GM12878 (cell line): ENCODE measurements around the gene ITGA5. TPM values are rescaled to one million over a fixed set of nuclear protein-coding genes. Genes with fewer than 3 reads are reported as not detected.

ENCODE experiments used
- ATAC-seq: fragments of 200-7000 bp; cut with Tn5 transposase; 3 replicates; pipeline ENCODE4 v1.9.1; 2020; ENCODE audit warnings: mild to moderate bottlenecking, moderate library complexity
- BruUV-seq: library from RNA; stranded (reverse); fragments of 400-500 nt; replicated peaks from 2 replicates; lab custom pipeline; 2021; lab: Mats Ljungman, UMichigan
- CTCF ChIA-PET: fragments of 300-600 bp; sonication (Branson Sonifier 250); formaldehyde crosslinking; extraction: SDS; loops from one replicate; lab custom pipeline; 2021; ENCODE audit warnings: inconsistent platforms; lab: Yijun Ruan, JAX
- POLR2A ChIA-PET: fragments of 350-600 bp; formaldehyde crosslinking; extraction: SDS; loops from one replicate; lab custom pipeline; 2021; ENCODE audit warnings: inconsistent platforms; lab: Charles Lee
- RAD21 ChIA-PET: fragments of 300-600 bp; sonication (Branson Sonifier 250); formaldehyde crosslinking; loops from one replicate; lab custom pipeline; 2023; ENCODE audit warnings: antibody characterized with exemption; ENCODE audit not compliant: unreplicated experiment; lab: Charles Lee
- SMC1A ChIA-PET: fragments of 300-600 bp; sonication (Branson Sonifier 250); formaldehyde crosslinking; loops from one replicate; lab custom pipeline; 2023; ENCODE audit not compliant: unreplicated experiment, uncharacterized antibody; lab: Charles Lee
- DNase-seq: peaks from one replicate; pipeline ENCODE4 v3.0.0-alpha.2; 2011; ENCODE audit warnings: low read depth, low spot score
- FAIRE-seq: peaks from 3 replicates; lab custom pipeline; 2011; peaks lifted over from hg19 to GRCh38; lab: Jason Lieb, UNC
- H2AFZ ChIP-seq: 2 replicates; pipeline ENCODE4 v1.6.0; 2011; ENCODE audit warnings: low read depth, low read length, control low read depth; ENCODE audit not compliant: control insufficient read depth
- H3K27ac ChIP-seq: 2 replicates; pipeline ENCODE4 v1.5.1; 2011; ENCODE audit warnings: control low read depth; ENCODE audit not compliant: control insufficient read depth, insufficient read depth
- H3K27me3 ChIP-seq, 2 experiments: replicated peaks in 1 of 2; 2 replicates each; pipeline versions ENCODE4 v1.6.0 to v1.6.1; 2011; ENCODE audit warnings: low read length in 1 of 2; ENCODE audit not compliant: control insufficient read depth in 2 of 2, insufficient read depth in 2 of 2
- H3K36me3 ChIP-seq, 2 experiments: 2 replicates each; pipeline ENCODE4 v1.5.1; 2011; ENCODE audit warnings: low read length in 1 of 2; ENCODE audit not compliant: control insufficient read depth in 2 of 2, insufficient read depth in 2 of 2
- H3K4me1 ChIP-seq: 2 replicates; pipeline ENCODE4 v1.6.1; 2011; ENCODE audit warnings: mild to moderate bottlenecking, low read length, moderate library complexity, mixed read lengths; ENCODE audit not compliant: control insufficient read depth, insufficient read depth
- H3K4me2 ChIP-seq: 2 replicates; pipeline ENCODE4 v1.6.0; 2011; ENCODE audit warnings: control low read depth; ENCODE audit not compliant: control insufficient read depth, insufficient read depth
- H3K4me3 ChIP-seq: fragments of 200-600 bp; sonication (generic); 2 replicates; pipeline ENCODE4 v1.5.1; 2016
- H3K79me2 ChIP-seq: 2 replicates; pipeline ENCODE4 v1.6.0; 2011; ENCODE audit warnings: low read length; ENCODE audit not compliant: control insufficient read depth, insufficient read depth
- H3K9ac ChIP-seq: 2 replicates; pipeline ENCODE4 v1.8.0; 2011; ENCODE audit warnings: low read length, control low read depth, mixed read lengths; ENCODE audit not compliant: control insufficient read depth, insufficient read depth
- H3K9me3 ChIP-seq: replicated peaks from 3 replicates; pipeline ENCODE4 v1.5.1; 2011; ENCODE audit warnings: mild to moderate bottlenecking, low read length; ENCODE audit not compliant: control insufficient read depth, insufficient read depth
- H4K20me1 ChIP-seq: 2 replicates; pipeline ENCODE4 v1.6.0; 2011; ENCODE audit not compliant: control insufficient read depth, insufficient read depth
- ASH2L ChIP-seq: fragments of 300-600, 200-600 bp; sonication (generic); IDR thresholded peaks from 2 replicates; pipeline ENCODE4 v1.6.1; 2017; ENCODE audit warnings: low read depth, mild to moderate bottlenecking, borderline replicate concordance
- CHD4 ChIP-seq: fragments of 200-600 bp; sonication (generic); IDR thresholded peaks from 2 replicates; pipeline ENCODE4 v1.6.1; 2016; ENCODE audit warnings: mild to moderate bottlenecking
- FOXM1 ChIP-seq: IDR thresholded peaks from 2 replicates; pipeline ENCODE4 v1.6.1; 2012; ENCODE audit warnings: low read depth, mild to moderate bottlenecking, inconsistent platforms, low read length, moderate library complexity
- IKZF2 ChIP-seq, 2 experiments: fragments of 450-650 bp; IDR thresholded peaks; 2 replicates each; pipeline ENCODE4 v1.6.1; 2017; ENCODE audit warnings: mild to moderate bottlenecking in 2 of 2, moderate library complexity in 2 of 2
- NBN ChIP-seq: fragments of 450-650 bp; IDR thresholded peaks from 2 replicates; pipeline ENCODE4 v1.6.1; 2016
- NFYA ChIP-seq: IDR thresholded peaks from 2 replicates; pipeline ENCODE4 v1.6.1; 2011; ENCODE audit warnings: low read depth, mild to moderate bottlenecking, low read length, improper control_type of control experiment, borderline replicate concordance
- RAD51 ChIP-seq: fragments of 450-650 bp; IDR thresholded peaks from 2 replicates; pipeline ENCODE4 v1.6.1; 2016; ENCODE audit warnings: moderate library complexity, mild to moderate bottlenecking, inconsistent platforms
- SMAD1 ChIP-seq: fragments of 450-650 bp; IDR thresholded peaks from 2 replicates; pipeline ENCODE4 v1.6.1; 2018; ENCODE audit warnings: mild to moderate bottlenecking, low read depth; ENCODE audit not compliant: partially characterized antibody
- YBX1 ChIP-seq: fragments of 450-650 bp; IDR thresholded peaks from 2 replicates; pipeline ENCODE4 v1.6.1; 2016; ENCODE audit warnings: antibody characterized with exemption
- ZBED1 ChIP-seq: IDR thresholded peaks from 2 replicates; pipeline ENCODE4 v1.6.1; 2016; ENCODE audit warnings: borderline replicate concordance
- ZBTB11 ChIP-seq: fragments of 450-650 bp; formaldehyde crosslinking; IDR thresholded peaks from 2 replicates; pipeline ENCODE4 v1.5.0; 2022; ENCODE audit warnings: mild to moderate bottlenecking, missing genetic modification characterization
- ZNF592 ChIP-seq: fragments of 450-650 bp; IDR thresholded peaks from 2 replicates; pipeline ENCODE4 v1.6.1; 2017; ENCODE audit warnings: mild to moderate bottlenecking, moderate library complexity
- WGBS: methylation state at CpG from one replicate; pipeline ENCODE4 v1.1.6; 2016; ENCODE audit warnings: low lambda C conversion rate; ENCODE audit not compliant: insufficient replicate concordance, insufficient coverage; ENCODE audit errors: missing lambda C conversion rate; 5-methylcytosine and 5-hydroxymethylcytosine counted together
- in situ Hi-C: fragments of 300-500 bp; cut with MboI; formaldehyde crosslinking; loops from 9 replicates; pipeline ENCODE4 v1.14.3; 2018; ENCODE audit warnings: mixed read lengths
- intact Hi-C: fragments of 100-400 bp; cut with micrococcal nuclease; formaldehyde crosslinking; loops from one replicate; pipeline ENCODE4 v1.14.2; 2022; ENCODE audit not compliant: unreplicated experiment
- polyA plus RNA-seq, 11 experiments: library from polyadenylated mRNA; depleted of rRNA in 4 of 11; unstranded in 6 of 11; stranded (reverse) in 5 of 11; fragments of >200 nt; fragmentation: Nextera tagmentation in 4 of 11; fragmentation: Illumina TruSeq in 1 of 11; extraction: Ambion mirVana in 4 of 11; extraction: Trizol in 1 of 11; gene quantifications; 1 replicate in 1 of 11; 2 replicates in 10 of 11; pipeline versions ENCODE4 v1.2.1 to v1.2.3, GENCODE V29; 2011 to 2016; ENCODE audit warnings: inconsistent platforms in 2 of 11, missing spikeins in 2 of 11, low read depth in 1 of 11
- total RNA-seq, 4 experiments: library from RNA; depleted of rRNA in 3 of 4; stranded (reverse); fragments of >200 nt in 3 of 4; fragmentation: Illumina TruSeq in 1 of 4; extraction: Trizol in 1 of 4; gene quantifications; 2 replicates each; pipeline versions ENCODE4 v1.2.1 to v1.2.3, GENCODE V29; 2013 to 2021

ITGA5 gene
- total and polyA plus RNA-seq, 10 of the 15 experiments (the other 5 are each of a cell fraction or from before 2014, with no cell fraction given) = 0.15 to 22.5 (median 0.61) TPM

- no peak for TF ChIP-seq ZNF592
- TF ChIP-seq YBX1 = no peak
- peak; percentile 42 to 54; a peak in 3 of 4 replicates for TF ChIP-seq IKZF2 (IDR thresholded peaks at IDR 0.05)
- TF ChIP-seq ZBED1 = no peak
Measured at GRCh38 chr12:54360717-54361456, 58.2 kb downstream of the ITGA5 start (continued).

- H3K27ac ChIP-seq = peak overlapping the region; percentile 82
- POLR2A ChIA-PET = interaction anchor here (0.9 to 3.8 kb wide), 13 partner anchors 13 to 306 kb away, joined by 3 to 29 read pairs (median 5); partner anchors contain the start of genes CBX5, HNRNPA1 and HOXC4
- SMC1A ChIA-PET = interaction anchor here (0.6 to 2.6 kb wide), 14 partner anchors 8 to 144 kb away, joined by 3 to 13 read pairs (median 5); partner anchors contain the start of genes CBX5, COPZ1 and HNRNPA1
- ATAC-seq (no peak), FAIRE-seq (peak; percentile 23), DNase-seq (no peak)
- H3K27me3 ChIP-seq = no peaks in the 10 kb centered on the region
- H3K36me3 ChIP-seq = no peaks in the 10 kb centered on the region
- H2AFZ ChIP-seq = peak overlapping the region; percentile 93
- whole genome bisulfite sequencing = 60% methylated on average over 9 of the region's 9 CpGs
- CTCF ChIA-PET = interaction anchor here (0.7 to 8.6 kb wide), 17 partner anchors 8 to 167 kb away, joined by 3 to 116 read pairs (median 13); partner anchors contain the start of genes CBX5 and COPZ1
- H3K4me1 ChIP-seq = peaks cover 29% of the 10 kb centered on the region
- H3K4me2 ChIP-seq = peak overlapping the region; percentile 55
- peak overlapping the region; percentile 63 for H3K4me3 ChIP-seq
- RAD21 ChIA-PET = interaction anchor here (0.8 to 2.8 kb wide), 18 partner anchors 14 to 144 kb away, joined by 3 to 22 read pairs (median 5); partner anchors contain the start of genes CBX5, COPZ1 and HNRNPA1
- H3K79me2 ChIP-seq = no peaks in the 10 kb centered on the region
- H4K20me1 ChIP-seq = no peaks in the 10 kb centered on the region
- H3K9ac ChIP-seq = peak overlapping the region; percentile 67
- no TSS peak for BruUV-seq
- no peaks in the 10 kb centered on the region for H3K9me3 ChIP-seq
- in situ Hi-C loops (loop anchor here (5.0 to 10.0 kb wide), 3 partner anchors 63 to 335 kb away; partner anchors contain the start of gene HOXC6), intact Hi-C loops (loop anchor here (2.0 kb wide), 3 partner anchors 35 to 139 kb away; partner anchors contain the start of gene COPZ1)
- TF ChIP-seq NBN = no peak
- 0 out of 2 replicates have a peak, but pooled peaks have one; percentile 30 for TF ChIP-seq CHD4
- no peak for TF ChIP-seq SMAD1
- TF ChIP-seq ASH2L = no peak
- TF ChIP-seq RAD51 = no peak
- 0 out of 2 replicates have a peak, but pooled peaks have one; percentile 6 for TF ChIP-seq FOXM1
- no peak for TF ChIP-seq ZBTB11 (CRISPR knock-in tag)
- no peak for TF ChIP-seq NFYA
Measured at GRCh38 chr12:54359762-54360351, 59.2 kb downstream of the ITGA5 start.
